Stimulated activated CD4-positive, alpha-beta T cell treated with anti-CD3 and anti-CD28 coated beads, Interleukin-12 subunit alpha, Interleukin-12 subunit beta, amount 100 ng/mL, for 48 hours (primary cell): Measurements from ENCODE around the gene BTBD7.

Source experiments
- DNase-seq, 3 donors: peaks; one replicate each; pipeline ENCODE4 v3.0.0-alpha.2; 2020; ENCODE audit warnings: low read depth in 2 of 3, low spot score in 1 of 3

The BTBD7 gene

GRCh38 chr14:93206793-93207467 is 125.9 kb downstream of the BTBD7 start, which contains the start of the genes GON7 and UBR7:
GON7 (minus strand) TSS chr14:93207065; CDS start chr14:93207037, 28 bp downstream.
UBR7 (plus strand) TSS chr14:93207256; CDS start chr14:93207292, 36 bp downstream.
- DNase-seq, result peak; percentile 85 to 90 (median 88)

DNA sequence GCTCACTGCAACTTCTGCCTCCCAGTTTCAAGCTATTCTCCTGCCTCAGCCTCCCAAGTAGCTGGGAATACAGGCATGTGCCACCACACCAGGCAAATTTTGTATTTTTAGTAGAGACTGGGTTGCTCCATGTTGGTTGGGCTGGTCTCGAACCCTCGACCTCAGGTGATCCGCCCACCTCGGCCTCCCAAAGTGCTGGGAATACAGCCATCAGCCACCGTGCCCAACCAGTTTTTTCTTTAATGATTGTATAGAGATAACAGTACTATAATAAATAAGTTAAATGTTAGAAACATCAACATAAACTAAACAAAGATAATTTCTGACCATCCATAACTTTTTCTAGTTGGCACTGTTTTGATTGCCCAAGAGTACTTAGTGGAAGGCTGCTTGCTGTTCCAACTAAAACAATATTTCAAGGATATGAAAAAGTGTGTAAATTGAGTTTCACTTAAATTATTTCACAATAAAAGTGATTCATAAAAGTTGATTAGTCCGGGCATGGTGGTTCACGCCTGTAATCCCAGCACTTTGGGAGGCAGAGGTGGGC is 131.6 kb downstream of the BTBD7 start:
- DNase-seq, result no peak

GRCh38 chr14:93200553-93200952 is 132.3 kb downstream of the BTBD7 start:
- DNase-seq, result no peak

GRCh38 chr14:93199031-93199430 is 133.8 kb downstream of the BTBD7 start:
- no peak for DNase-seq

DNA sequence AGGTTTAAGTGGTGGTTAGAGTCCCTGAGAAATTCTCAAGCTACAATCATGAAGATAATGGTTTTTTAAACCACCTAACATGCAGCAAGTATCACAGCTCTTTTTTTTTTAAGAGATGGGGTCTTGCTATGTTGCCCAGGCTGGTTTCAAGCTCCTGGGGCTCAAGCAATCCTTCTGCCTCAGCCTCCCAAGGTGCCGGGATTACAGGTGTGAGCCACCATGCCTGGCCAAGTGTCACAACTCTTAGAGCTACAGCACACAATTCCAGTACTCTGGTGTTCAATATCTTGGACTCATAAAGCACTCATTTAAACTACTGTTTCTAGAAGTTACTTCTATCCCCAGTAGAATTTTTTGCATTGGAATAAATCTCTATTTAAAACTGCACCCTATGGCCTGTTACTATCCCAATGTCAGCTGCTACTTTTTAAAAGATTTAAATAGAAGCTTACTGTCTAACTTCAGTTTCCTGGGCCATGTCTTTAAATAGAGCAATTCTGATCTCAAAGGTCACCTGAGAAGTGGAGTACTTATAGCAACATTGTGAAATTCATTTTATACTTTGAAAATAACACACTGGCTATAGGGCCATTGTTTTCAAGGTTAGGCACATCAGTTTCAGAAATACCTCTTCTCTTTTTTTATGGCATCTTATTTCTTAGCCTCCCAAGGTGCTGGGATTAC is 137.4 kb downstream of the BTBD7 start:
- DNase-seq, result no peak
